H4 (cell line): ENCODE measurements around the gene ZNF627. TPM values are rescaled to one million over a fixed set of nuclear protein-coding genes. Genes with fewer than 3 reads are reported as not detected.
"Not testable (repeated sequence)": the region's sequence is repeated elsewhere in the genome, so short reads cannot be mapped to it uniquely, and the experiment has no call there.

ENCODE experiments used
- DNase-seq: peaks from one replicate; pipeline ENCODE4 v3.0.0-alpha.2; 2015; ENCODE audit warnings: low spot score
- total RNA-seq: library from RNA; depleted of rRNA; stranded (reverse); fragments of >200 nt; shearing (Covaris generic); gene quantifications from 2 replicates; pipeline ENCODE4 v1.2.3, GENCODE V29; 2014

The ZNF627 gene
- total RNA-seq, 1 experiment from 2014 or later, result 18.8 TPM

- no peak for DNase-seq
These were observed 22.6 kb upstream of the ZNF627 start for GRCh38 chr19:11574689-11575088.

DNA sequence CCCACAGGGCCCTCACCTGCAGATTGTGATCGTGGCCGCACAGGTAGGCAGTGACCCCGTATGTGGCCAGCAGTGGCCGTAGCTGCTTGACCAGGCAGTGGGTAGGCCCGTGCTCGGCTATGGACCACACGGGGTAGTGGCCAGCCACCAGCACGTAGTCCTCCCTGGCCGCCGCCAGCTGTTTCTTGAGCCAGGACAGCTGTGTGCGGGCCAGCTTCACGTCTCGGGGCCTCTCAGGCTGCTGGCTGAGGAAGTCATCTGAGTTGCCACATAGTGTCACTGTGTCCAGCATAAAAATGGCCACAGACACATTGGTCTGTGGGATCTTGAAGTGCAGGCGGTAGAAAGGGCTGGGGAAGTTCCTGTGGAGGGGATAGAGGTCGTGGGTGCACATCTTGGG lies 21.1 kb upstream of the ZNF627 start:
- no peak for DNase-seq

DNA sequence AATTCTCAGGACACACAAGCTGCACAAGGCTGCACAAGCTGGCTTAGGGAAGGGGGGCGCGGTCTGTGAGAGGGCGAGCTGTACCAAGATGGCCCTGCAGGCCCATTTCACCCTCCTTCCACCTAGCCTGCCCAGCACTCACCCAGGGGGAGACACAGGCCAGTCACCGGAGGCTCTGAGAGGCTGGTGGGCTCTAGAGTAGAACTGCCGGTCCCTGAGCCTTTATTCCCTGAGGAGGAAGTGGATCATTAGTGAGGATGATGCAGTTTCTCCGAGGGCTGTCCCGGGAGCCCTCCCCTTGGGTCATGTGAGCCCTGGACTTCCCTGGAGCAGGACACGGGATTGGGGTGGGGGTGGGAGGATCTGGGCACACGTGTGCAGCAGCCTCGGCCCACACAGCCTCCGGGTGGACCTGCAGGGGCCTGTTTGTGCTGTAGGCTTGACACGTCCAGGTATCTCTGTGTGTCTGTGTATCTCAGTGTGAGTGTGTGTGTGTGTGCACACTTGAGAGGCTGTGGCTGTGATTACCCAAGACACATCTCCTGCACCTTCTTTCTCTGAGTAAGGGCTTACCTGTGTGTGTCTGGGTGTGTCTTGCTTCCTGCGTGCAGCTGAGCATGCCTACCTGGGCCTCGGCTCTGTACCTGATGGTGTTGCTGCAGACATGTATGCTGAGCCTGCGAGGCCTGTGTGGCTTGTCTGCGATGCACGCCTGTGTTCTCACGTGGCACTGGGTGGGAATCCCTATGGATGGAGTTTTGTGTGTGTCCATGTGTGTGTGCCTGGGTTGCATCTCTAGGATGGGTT lies 19.6 kb upstream of the ZNF627 start, which contains the start of gene ACP5:
ACP5 (minus strand) TSS at position 195 of the 807 bp plus-strand sequence. CDS start 328 bp downstream, outside the sequence.
- no peak for DNase-seq

GRCh38 chr19:11578258-11579142 lies 18.8 kb upstream of the ZNF627 start:
- DNase-seq, result no peak

DNA sequence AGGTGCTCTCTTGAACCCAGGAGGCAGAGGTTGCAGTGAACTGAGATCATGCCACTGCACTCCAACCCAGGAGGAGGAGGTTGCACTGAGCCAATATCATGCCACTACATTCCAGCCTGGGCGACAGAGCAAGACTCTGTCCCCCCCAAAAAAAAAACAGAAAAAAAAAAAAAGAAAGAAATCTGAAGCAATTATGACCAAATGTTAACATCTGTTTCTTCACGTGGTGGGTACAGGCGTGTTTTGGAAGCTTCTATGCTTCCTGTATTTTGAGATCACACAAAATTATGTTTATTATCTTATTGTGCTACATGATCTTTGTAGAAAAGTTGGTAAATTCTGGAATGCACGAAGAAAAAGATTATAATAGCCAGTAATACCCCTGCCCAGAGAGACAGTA lies 17.2 kb upstream of the ZNF627 start:
- DNase-seq, result no peak

- DNase-seq, result no peak
These were observed 15.5 kb upstream of the ZNF627 start for GRCh38 chr19:11581740-11582139.

DNA sequence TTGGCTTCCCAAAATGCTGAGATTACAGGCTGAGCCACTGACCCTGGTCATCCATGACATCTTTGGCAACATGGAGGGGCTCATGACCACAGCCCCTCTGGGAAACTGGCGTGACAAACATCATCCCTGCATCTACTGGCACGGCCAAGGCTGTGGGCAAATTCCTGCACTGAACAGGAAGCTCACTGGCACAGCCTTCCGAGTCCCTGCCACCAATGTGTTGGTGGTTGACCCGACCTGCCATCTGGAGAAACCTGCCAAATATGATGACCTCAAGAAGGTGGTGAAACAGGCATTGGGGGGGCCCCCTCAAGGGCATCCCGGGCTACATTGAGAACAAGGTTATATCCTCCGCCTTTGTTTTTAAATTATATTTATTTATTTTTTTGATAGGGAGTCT lies 11.0 kb upstream of the ZNF627 start:
- no peak for DNase-seq

DNA sequence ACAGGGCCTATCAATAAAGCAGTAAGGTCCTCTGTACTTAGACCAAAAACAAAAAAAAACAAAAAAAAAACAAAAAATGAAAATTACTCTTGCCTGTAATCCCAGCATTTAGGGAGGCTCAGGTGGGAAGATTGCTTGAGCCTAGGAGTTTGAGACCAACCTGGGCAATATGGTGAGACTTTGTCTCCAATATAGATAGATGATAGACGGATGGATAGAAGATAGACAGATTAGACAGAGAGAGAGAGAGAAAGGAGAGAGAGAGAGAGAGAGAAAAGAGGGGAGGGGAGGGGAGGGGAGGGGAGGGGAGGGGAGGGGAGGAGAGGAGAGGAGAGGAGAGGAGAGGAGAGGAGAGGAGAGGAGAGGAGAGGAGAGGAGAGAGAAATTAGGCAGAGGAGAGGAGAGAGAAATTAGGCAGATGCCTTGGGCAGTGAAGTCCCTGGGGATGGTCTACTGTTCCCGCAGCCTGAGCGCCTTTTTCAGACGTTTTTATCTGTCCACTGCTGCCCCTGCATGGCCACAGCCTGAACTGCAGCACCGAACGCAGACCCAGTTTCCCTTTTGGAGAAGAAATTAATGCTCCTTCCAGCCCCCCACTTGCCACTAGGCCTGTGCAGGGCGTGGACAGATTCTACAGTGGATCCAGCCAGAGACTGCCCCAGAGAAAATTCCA lies 9.8 kb upstream of the ZNF627 start:
- DNase-seq, result peak; percentile 46

GRCh38 chr19:11587975-11588631 lies 9.2 kb upstream of the ZNF627 start:
- DNase-seq, result no peak

- DNase-seq, result no peak
These were observed 3.2 kb upstream of the ZNF627 start for GRCh38 chr19:11594084-11594483.

DNA sequence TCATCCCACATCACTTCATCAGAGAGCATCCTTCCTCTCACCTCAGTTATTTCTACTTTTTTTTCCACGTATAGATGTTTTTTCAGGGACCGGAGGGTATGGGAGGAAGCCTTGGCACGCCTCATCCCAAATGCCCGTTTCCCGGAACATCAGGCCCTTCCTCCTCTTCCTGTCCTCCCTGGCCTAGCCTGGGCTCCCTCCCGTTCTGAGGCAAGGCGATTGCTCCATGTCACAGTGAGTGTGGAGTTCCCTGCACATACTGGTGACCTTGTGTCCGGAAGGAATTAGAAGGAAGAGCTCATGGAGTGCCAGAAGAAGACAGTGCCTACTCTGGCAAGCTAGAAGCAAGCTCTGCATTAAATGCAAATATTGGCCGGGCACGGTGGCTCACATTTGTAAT lies 1.1 kb upstream of the ZNF627 start:
- no peak for DNase-seq

DNA sequence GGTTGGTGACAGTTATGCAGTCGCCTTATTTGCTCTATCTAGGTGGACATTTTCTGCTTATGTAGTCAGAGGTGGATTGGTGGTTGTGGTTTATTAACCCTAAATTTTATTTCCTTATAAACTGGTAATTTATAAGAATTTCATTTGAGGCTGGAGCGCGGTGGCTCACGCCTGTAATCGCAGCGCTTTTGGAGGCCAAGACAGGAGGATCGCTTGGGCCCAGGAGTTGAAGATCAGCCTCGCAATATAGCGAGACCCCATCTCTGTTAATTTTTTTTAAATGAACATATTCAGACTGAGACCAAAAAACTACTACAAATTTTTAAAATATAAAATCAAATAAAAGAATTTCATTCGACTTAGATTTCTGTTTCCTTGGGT lies 810 bp downstream of the ZNF627 start:
- no peak for DNase-seq

- DNase-seq, result no peak
These were observed 1.5 kb downstream of the ZNF627 start for GRCh38 chr19:11598746-11599145.

GRCh38 chr19:11599704-11600103 lies 2.4 kb downstream of the ZNF627 start:
- not testable (repeated sequence) for DNase-seq

DNA sequence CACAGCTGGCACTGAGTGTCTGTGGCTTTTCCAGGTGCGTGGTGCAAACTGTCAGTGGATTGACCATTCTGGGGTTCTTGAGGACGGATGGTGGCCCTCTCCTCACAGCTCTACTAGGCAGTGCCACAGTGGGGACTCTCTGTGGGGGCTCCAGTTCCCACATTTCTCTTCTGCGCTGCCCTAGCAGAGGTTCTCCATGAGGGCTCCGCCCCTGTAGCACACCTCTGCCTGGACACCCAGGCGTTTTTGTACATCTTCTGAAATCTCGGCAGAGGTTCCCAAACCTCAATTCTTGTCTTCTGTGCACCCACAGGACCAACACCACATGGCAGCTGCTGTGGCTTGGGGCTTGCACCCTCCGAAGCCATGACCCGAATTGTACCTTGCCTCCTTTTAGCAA lies 9.2 kb downstream of the ZNF627 start:
- DNase-seq, result no peak

DNA sequence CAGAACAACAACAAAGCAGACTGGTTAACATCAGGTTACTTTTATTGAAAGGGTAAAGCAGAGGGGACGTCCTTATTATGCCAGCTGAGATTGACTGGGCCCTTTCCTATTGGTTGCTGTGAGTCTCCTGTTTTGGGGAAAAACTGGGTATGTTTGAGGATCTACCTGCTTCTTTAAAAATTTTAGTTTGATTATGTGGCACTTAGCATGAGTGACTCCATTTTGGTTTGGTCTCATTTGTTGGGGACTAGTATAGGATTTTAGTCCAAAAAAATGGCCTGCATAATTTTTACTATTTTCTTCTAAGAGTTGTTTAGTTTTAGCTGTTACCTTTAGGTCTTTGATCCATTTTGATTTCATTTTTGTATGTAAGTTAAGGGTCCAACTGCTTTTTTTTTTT lies 14.4 kb downstream of the ZNF627 start:
- no peak for DNase-seq

DNA sequence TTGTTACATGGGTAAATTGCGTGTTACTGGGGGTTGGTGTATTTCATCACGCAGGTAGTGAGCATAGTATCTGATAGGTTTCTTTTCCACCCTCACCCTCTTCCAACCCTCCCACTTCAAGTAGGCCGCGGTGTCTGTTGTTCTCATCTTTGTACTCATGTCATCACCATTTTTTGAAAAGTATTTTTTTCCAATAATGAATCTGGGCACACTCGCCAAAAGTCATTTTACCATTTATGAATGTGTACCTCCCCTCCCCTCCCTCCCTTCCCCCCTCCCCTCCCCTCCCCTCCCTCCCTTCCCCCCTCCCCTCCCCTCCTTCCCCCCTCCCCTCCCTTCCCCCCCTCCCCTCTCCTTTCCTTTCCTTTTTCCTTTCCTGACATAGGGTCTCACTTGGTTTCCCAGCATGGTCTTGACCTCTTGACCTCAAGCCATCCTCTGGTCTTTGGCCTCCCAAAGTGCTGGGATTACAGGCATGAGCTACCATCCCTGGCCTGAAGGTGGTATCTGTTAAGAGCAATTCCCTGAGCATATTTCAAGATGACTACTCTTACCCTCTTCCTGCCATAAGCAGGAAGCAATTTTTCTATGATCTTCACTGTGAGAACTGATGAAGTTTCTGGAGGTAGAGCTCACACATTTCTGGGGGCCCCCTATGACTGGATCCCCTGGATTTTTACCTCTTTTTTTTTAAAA lies 15.7 kb downstream of the ZNF627 start:
- DNase-seq, result no peak

GRCh38 chr19:11617180-11618062 lies 20.1 kb downstream of the ZNF627 start:
- DNase-seq, result no peak

DNA sequence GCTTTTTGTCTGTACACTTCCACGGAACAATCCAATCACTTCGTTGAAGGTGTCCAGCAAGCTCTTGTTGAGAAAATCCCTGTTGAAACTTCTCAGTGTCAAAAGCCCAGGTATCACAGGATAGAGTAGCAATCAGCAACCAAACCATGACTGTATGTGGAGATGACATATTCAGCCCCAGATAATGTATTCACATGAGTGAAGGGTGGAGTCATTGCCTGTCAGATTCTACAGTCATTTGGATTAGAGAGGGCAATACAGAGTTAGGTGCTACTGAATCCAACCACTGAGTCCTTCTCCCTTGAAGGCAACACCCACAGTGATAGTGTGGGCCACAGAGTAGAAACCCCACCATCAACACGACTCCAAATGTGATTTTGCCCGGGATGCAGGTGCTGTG lies 23.3 kb downstream of the ZNF627 start:
- DNase-seq, result no peak

GRCh38 chr19:11622401-11622800 lies 25.1 kb downstream of the ZNF627 start:
- DNase-seq, result not testable (repeated sequence)
